GM12875 (cell line): Measurements from ENCODE around the gene RNPEP.

Source experiments
- H3K4me3 ChIP-seq: one replicate; pipeline ENCODE4 v1.5.1; 2011; ENCODE audit warnings: low read depth, low read length, control low read depth
- CTCF ChIP-seq: IDR thresholded peaks from 2 replicates; pipeline ENCODE4 v1.5.1; 2011; ENCODE audit warnings: low read depth, mild to moderate bottlenecking, control low read depth, inconsistent platforms, low read length, moderate library complexity, borderline replicate concordance; ENCODE audit not compliant: insufficient read depth

The RNPEP gene

DNA sequence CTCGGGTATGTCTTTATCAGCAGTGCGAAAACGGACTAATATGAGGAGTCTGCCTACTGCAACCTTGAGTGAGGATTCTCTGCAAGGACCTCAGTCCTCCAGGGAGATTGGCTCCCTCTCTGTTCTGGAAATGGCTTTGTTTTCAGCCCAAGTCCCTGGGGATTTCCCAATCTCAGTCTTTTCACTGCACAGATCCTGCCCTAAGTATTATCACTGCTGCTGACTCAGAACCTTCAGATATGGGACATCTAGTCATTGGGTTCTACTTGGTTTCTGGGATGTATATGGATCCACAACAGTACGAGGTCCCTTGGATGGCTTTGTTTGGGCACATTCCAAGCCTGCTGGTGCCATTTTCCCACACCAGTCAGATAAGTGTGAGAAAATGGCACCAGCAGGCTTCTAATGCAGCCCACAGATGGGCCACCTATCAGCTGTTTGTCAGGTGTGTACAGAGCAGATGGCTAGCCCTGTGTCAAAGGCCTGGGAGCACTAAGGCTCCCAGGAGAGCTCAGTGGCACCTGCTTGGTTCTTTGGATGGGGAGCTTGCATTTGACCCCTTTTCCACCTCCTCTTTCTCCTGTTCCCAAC lies 55.4 kb downstream of the RNPEP start:
- H3K4me3 ChIP-seq: no peak overlapping the region
- no peak for TF ChIP-seq CTCF

DNA sequence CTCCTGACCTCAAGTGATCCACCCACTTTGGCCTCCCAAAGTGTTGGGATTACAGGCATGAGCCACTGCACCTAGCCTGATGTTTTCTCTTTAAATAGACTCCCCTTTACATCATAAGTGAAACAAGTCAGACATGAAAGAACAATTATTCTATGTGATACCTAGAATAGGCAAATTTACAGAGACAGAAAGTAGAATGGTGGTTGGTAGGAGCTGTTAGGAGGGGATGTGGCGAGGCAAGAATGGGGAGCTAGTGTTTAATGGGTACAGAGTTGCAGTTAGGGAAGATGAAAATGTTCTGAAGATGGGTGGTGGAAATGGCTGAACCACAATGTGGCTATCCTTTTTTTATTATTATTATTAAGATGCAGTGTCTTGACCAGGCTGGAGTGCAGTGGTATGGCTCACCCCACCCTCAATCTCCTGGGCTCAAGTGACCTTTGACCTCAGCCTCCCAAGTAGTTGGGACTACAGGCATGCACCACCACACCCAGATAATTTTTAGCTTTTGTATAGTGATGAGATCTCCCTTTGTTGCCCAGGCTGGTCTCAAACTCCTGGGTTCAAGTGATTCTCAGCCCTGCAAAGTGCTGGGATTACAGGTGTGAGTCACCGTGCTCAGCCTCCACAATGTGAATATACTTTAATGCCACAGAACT lies 56.4 kb downstream of the RNPEP start:
- no peak for TF ChIP-seq CTCF

DNA sequence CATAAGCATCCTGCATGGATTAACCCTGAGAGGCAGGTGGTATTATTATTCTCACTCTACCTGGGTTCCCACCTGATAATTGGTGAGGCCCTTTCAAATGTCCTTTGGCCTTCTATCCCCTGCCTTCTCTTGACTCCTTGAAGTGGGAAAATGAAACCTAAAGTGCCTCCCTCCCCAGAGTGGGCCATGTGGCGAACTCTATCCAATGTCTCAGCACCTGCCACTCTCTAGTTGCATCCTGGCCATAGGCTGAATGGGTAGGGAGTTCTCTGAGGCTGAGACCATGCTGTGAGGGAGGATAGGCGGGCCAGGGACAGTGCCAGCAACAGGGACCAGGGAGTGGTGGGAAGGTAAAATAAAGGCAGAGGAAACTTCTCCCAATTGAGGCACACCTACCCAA lies 63.3 kb downstream of the RNPEP start:
- H3K4me3 ChIP-seq: no peak overlapping the region
- no peak for TF ChIP-seq CTCF

More for the DNA sequence above, 56.4 kb downstream of the RNPEP start:
- no peak overlapping the region for H3K4me3 ChIP-seq

DNA sequence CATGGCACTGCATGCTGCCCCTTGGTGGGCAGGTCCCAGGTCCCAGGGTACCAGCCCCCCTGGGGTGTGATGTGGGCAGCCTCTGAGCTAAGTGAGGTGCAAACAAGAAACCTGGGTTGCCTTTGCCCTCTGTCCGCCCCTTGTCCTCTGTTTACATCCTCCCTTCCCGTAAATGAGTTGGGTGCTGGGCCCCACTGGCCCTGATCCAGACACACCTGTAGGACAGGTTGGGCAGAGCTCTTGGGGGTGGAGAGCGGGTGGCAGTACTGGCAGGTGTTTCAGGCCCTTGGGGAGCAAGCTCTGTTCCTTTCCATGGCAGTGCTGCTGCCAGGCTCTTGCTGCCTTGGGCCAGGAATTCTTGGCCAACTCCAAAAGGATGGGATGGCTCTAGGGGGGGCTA lies 63.8 kb downstream of the RNPEP start:
- TF ChIP-seq CTCF: no peak
- no peak overlapping the region for H3K4me3 ChIP-seq

GRCh38 chr1:202046748-202047708 lies 64.6 kb downstream of the RNPEP start:
- no peak for TF ChIP-seq CTCF
- H3K4me3 ChIP-seq: no peak overlapping the region

DNA sequence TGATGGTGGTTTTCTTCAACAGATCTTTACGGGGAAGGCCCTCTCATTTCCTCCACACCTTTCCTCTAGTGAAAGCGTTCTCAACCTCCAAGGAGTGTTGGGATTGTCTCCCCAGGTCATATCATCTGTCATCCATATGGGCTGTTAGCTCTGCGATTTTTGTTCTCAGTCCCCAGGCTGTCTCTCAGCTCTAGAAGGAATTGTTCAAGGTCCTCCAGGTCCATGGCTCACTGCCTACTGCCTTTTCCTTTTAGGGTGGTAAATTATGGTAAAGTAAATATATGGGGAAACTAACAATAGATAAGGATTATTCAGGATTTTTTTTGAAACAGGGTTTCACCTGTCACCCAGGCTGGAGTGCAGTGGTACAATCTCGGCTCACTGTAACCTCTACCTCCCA lies 65.5 kb downstream of the RNPEP start:
- H3K4me3 ChIP-seq: no peak overlapping the region
- no peak for TF ChIP-seq CTCF
